ENCODE data around the gene NFX1. TPM values are rescaled to one million over a fixed set of nuclear protein-coding genes. Genes with fewer than 3 reads are reported as not detected.

Gene NFX1

DNA sequence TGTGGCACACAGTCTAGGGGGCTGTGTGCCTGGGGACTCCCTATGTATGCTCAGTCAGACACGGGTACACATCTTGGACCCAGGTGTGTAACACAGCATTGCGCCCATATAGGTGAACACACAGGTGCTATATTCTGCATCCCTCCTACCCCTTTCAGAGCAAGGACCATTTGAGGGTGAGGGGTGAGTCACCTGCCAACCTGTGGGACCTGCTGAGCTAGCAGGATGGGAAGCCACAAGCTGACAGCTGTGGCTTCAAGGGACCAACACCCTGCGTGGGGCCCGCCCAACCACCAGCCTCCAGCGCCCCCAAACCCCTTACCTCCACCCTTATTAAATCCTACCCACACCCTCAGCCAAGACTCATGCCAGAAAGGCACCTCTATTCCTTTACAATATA lies 126.7 kb downstream of the NFX1 start:
- Histone ChIP-seq H3K4me1 (ENCODE audit: control insufficient read depth, insufficient read depth, low read depth, low read length) (peaks cover 10% of the 10 kb centered on the region), H2BK15ac (ENCODE audit: low read depth, poor library complexity, severe bottlenecking) (no peak overlapping the region), H3K9me3 (ENCODE audit: control insufficient read depth, low read length) (no peaks in the 10 kb centered on the region), H3K27ac (ENCODE audit: low read length, poor library complexity, severe bottlenecking) (no peak overlapping the region), H2BK120ac (ENCODE audit: low read depth, low read length) (no peak overlapping the region), H3K36me3 (ENCODE audit: control insufficient read depth in 1 of 2, insufficient read depth in 2 of 2, low read depth in 1 of 2, low read length in 2 of 2) (no peaks in the 10 kb centered on the region), H2BK5ac (ENCODE audit: low read depth, low read length, poor library complexity, severe bottlenecking) (no peak overlapping the region), H3K4me2 (ENCODE audit: low read length, poor library complexity, severe bottlenecking) (no peak overlapping the region), H4K91ac (ENCODE audit: low read length) (no peak overlapping the region), H3K4ac (ENCODE audit: low read depth in 1 of 2, low read length in 2 of 2) (no peak overlapping the region), H3K23ac (ENCODE audit: low read length in 2 of 2) (no peak overlapping the region), H3K9ac (ENCODE audit: low read length) (no peak overlapping the region), H3K79me1 (replicated peaks; ENCODE audit: low read length, poor library complexity, severe bottlenecking) (no peaks in the 10 kb centered on the region), H3K4me3 (ENCODE audit: insufficient read depth in 1 of 2, low read depth in 1 of 2, low read length in 2 of 2) (no peak overlapping the region), H2AFZ (ENCODE audit: low read depth, low read length) (no peak overlapping the region), H4K8ac (ENCODE audit: low read length) (no peak overlapping the region), H2AK5ac (ENCODE audit: low read length, severe bottlenecking) (no peak overlapping the region), H3K14ac (ENCODE audit: low read length in 2 of 2) (no peak overlapping the region), H3K27me3 (ENCODE audit: control insufficient read depth in 1 of 2, insufficient read depth in 1 of 2, low read length in 2 of 2) (peaks cover 24 to 48% of the 10 kb centered on the region in 2 experiments), H2BK12ac (ENCODE audit: low read length in 2 of 2) (no peak overlapping the region), H3K18ac (ENCODE audit: low read depth in 1 of 2, low read length in 2 of 2) (no peak overlapping the region)
- 59% methylated on average over 5 of the region's 5 CpGs for WGBS
- no peak for DNase-seq

DNA sequence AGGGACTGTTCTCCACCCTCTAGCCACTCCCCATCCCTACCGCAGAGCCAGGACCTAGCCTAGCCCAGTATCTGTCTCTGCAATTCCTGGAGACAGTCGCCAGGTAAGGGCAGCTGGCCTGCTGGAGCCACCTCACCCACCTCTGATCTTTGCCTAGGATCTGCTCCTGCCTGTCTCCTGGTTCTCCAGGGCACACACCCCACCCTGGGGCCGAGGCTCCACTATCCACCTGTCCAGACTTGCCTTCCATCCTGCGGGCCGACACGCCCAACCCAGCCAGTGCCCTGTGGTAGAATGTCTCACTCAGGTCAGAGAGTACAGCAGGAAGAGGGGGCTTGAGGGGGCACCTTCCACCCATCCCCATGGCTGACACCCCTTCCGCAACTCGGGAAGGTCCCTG lies 127.8 kb downstream of the NFX1 start:
- Histone ChIP-seq H3K27me3 (ENCODE audit: control insufficient read depth in 1 of 2, insufficient read depth in 1 of 2, low read length in 2 of 2) (peaks cover 24 to 51% of the 10 kb centered on the region in 2 experiments), H2AFZ (ENCODE audit: low read depth, low read length) (no peak overlapping the region), H3K4me2 (ENCODE audit: low read length, poor library complexity, severe bottlenecking) (no peak overlapping the region), H4K8ac (ENCODE audit: low read length) (no peak overlapping the region), H3K79me1 (replicated peaks; ENCODE audit: low read length, poor library complexity, severe bottlenecking) (no peaks in the 10 kb centered on the region), H3K4me1 (ENCODE audit: control insufficient read depth, insufficient read depth, low read depth, low read length) (peaks cover 10% of the 10 kb centered on the region), H3K23ac (ENCODE audit: low read length in 2 of 2) (no peak overlapping the region), H2AK5ac (ENCODE audit: low read length, severe bottlenecking) (no peak overlapping the region), H2BK12ac (ENCODE audit: low read length in 2 of 2) (no peak overlapping the region), H3K9ac (ENCODE audit: low read length) (no peak overlapping the region), H3K14ac (ENCODE audit: low read length in 2 of 2) (no peak overlapping the region), H2BK15ac (ENCODE audit: low read depth, poor library complexity, severe bottlenecking) (no peak overlapping the region), H3K27ac (ENCODE audit: low read length, poor library complexity, severe bottlenecking) (no peak overlapping the region), H2BK120ac (ENCODE audit: low read depth, low read length) (no peak overlapping the region), H3K18ac (ENCODE audit: low read depth in 1 of 2, low read length in 2 of 2) (no peak overlapping the region), H3K4me3 (ENCODE audit: insufficient read depth in 1 of 2, low read depth in 1 of 2, low read length in 2 of 2) (no peak overlapping the region), H4K91ac (ENCODE audit: low read length) (no peak overlapping the region), H3K9me3 (ENCODE audit: control insufficient read depth, low read length) (no peaks in the 10 kb centered on the region), H3K36me3 (ENCODE audit: control insufficient read depth in 1 of 2, insufficient read depth in 2 of 2, low read depth in 1 of 2, low read length in 2 of 2) (no peaks in the 10 kb centered on the region), H3K4ac (ENCODE audit: low read depth in 1 of 2, low read length in 2 of 2) (no peak overlapping the region), H2BK5ac (ENCODE audit: low read depth, low read length, poor library complexity, severe bottlenecking) (no peak overlapping the region)
- no peak for DNase-seq
- 80% methylated on average over 2 of the region's 8 CpGs for WGBS

DNA sequence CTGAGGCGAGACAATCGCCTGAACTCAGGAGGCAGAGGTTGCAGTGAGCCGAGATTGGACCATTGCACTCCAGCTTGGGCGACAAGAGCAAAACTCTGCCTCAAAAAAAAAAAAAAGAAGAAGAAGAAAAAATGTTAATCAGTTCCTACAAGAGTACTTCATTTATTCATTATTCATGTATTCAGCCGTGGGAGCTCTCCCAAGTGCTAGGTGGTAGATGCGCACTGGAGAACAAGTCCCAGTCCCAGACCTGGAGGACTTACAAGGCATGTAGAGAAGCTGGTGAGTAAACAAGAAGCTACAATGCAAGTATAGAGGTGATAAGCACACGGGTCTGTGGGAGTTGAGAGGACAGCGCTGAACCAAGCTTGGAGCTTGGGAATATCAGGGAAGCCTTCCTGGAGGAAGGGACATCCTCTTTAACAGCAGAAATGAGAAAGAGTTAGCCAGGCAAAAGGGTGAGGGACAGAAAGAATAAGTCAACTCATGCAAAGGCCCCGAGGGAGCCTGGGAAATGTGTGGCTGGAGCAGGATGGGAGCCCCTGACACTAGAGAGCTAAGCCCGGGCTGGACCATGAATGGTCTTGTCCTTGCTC lies 129.5 kb downstream of the NFX1 start:
- DNase-seq = no peak
- no peak overlapping the region for H3K4me2 ChIP-seq (ENCODE audit: low read length, poor library complexity, severe bottlenecking)
- WGBS = 59% methylated on average over 6 of the region's 10 CpGs

More for the DNA sequence above, 129.5 kb downstream of the NFX1 start:
- Histone ChIP-seq H3K4me3 (ENCODE audit: insufficient read depth in 1 of 2, low read depth in 1 of 2, low read length in 2 of 2) (no peak overlapping the region), H2BK15ac (ENCODE audit: low read depth, poor library complexity, severe bottlenecking) (no peak overlapping the region), H2AK5ac (ENCODE audit: low read length, severe bottlenecking) (no peak overlapping the region), H4K8ac (ENCODE audit: low read length) (no peak overlapping the region), H3K27ac (ENCODE audit: low read length, poor library complexity, severe bottlenecking) (no peak overlapping the region), H3K23ac (ENCODE audit: low read length in 2 of 2) (no peak overlapping the region), H2BK5ac (ENCODE audit: low read depth, low read length, poor library complexity, severe bottlenecking) (no peak overlapping the region), H3K14ac (ENCODE audit: low read length in 2 of 2) (no peak overlapping the region), H4K91ac (ENCODE audit: low read length) (no peak overlapping the region), H2BK120ac (ENCODE audit: low read depth, low read length) (no peak overlapping the region), H3K9ac (ENCODE audit: low read length) (no peak overlapping the region), H3K9me3 (ENCODE audit: control insufficient read depth, low read length) (no peaks in the 10 kb centered on the region), H2BK12ac (ENCODE audit: low read length in 2 of 2) (no peak overlapping the region), H3K79me1 (replicated peaks; ENCODE audit: low read length, poor library complexity, severe bottlenecking) (no peaks in the 10 kb centered on the region), H2AFZ (ENCODE audit: low read depth, low read length) (no peak overlapping the region), H3K4ac (ENCODE audit: low read depth in 1 of 2, low read length in 2 of 2) (no peak overlapping the region), H3K18ac (ENCODE audit: low read depth in 1 of 2, low read length in 2 of 2) (no peak overlapping the region), H3K36me3 (ENCODE audit: control insufficient read depth in 1 of 2, insufficient read depth in 2 of 2, low read depth in 1 of 2, low read length in 2 of 2) (no peaks in the 10 kb centered on the region), H3K4me1 (ENCODE audit: control insufficient read depth, insufficient read depth, low read depth, low read length) (peaks cover 7% of the 10 kb centered on the region), H3K27me3 (ENCODE audit: control insufficient read depth in 1 of 2, insufficient read depth in 1 of 2, low read length in 2 of 2) (peaks cover 21 to 50% of the 10 kb centered on the region in 2 experiments)

Small RNA genes within 50 kb of the gene (small RNA-seq; reads per million reads assigned to genes)
- not detected for gene RF00019 (ENCODE audit: low read depth)
